GM18505 (cell line): ENCODE results near the gene COL6A1.

Experiments used
- ATAC-seq: cut with Tn5 transposase; IDR thresholded peaks from one replicate; pipeline ENCODE4 v1.9.1; 2021; ENCODE audit not compliant: unreplicated experiment
- POLR2A ChIP-seq: IDR thresholded peaks from 4 replicates; pipeline ENCODE4 v1.6.1; 2011; ENCODE audit warnings: borderline replicate concordance; ENCODE audit not compliant: insufficient read depth, insufficient read length; ENCODE audit errors: extremely low read depth

The COL6A1 gene

DNA sequence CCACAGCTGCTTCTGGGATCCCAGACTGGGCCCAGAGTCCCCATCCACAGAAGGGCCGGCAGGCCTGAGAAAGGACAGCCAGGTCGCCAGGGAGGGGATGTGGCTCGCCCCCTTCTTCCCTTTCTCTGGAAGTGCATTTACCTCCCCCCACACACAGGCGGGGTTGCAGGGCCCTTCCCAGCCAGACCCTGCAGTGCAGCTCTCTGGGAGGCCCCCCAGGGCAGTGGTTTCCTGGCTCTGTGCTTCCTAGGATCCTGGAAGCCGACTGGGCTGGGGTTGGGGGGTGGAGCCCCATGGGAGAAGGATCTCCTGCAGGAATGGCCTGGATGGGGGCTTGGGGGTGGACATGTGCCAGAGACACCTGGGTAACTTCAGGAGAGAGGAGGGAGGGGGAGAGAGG lies 4.2 kb upstream of the COL6A1 start:
- ATAC-seq, result no peak
- no peak for TF ChIP-seq POLR2A

DNA sequence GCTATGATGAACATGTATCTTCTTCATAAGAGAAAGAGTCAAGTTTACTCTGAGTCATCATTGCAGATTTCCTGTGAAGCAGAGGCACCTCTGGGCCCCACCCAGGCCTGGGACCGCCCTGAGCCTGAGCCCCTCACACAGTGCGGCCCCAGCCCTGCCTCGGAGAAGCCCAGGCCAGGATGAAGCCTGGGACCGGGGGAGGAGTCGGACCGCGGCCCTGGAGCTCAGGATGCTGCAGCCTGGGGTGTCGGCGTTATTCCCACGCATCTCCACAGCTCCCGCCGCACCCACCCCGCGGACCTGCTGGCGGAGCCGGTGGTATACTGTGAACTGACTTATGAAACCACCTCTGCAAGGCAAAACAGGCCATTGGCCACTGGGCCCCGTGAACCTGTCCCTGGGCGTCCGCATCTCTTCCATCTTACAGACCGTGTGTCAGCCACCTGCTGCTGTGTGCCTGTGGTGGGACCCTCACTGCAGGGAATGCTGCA lies 2.4 kb upstream of the COL6A1 start:
- TF ChIP-seq POLR2A, result no peak
- ATAC-seq, result no peak

GRCh38 chr21:45979651-45980050 lies 1.9 kb upstream of the COL6A1 start:
- ATAC-seq, result no peak

GRCh38 chr21:45980271-45980670 lies 1.3 kb upstream of the COL6A1 start:
- no peak for ATAC-seq
- TF ChIP-seq POLR2A, result no peak

More at GRCh38 chr21:45979651-45980050, 1.9 kb upstream of the COL6A1 start:
- TF ChIP-seq POLR2A, result no peak

- TF ChIP-seq POLR2A, result no peak
- ATAC-seq, result no peak
These were observed 873 bp upstream of the COL6A1 start for GRCh38 chr21:45980697-45981096.

DNA sequence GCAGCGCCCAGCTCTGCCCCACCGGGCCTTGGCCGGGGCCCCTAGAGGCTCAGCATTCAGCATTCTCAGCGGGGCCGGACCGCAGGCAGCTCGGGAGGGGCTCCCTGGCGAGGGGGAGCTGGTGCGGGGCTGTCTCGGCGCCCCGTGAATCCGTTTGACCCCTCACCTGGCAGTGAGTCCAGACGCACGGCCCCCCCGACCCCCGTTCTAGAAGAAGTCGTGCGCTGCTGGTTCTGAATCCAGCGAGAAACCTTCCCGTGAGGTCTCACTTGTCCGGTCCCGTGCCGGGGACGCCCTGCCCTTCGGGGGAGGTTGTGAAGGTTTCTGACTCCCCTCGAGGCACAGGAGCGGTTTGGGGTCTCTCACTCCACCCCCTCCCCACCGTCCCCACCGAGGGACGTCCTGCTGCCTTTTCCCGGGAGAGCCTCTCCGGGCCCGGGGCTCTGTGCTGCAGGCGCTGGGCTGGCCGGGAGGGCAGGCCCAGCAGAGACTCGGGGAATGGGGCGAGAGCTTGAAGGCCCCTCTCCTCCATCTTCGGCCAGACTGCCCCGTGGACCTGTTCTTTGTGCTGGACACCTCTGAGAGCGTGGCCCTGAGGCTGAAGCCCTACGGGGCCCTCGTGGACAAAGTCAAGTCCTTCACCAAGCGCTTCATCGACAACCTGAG lies 655 bp downstream of the COL6A1 start:
- TF ChIP-seq POLR2A, result no peak
- no peak for ATAC-seq

GRCh38 chr21:45982758-45983648 lies 1.4 kb downstream of the COL6A1 start:
- ATAC-seq, result no peak
- no peak for TF ChIP-seq POLR2A

GRCh38 chr21:45983649-45983965 lies 2.0 kb downstream of the COL6A1 start:
- ATAC-seq, result no peak
- no peak for TF ChIP-seq POLR2A

- ATAC-seq, result no peak
- TF ChIP-seq POLR2A, result no peak
These were observed 2.5 kb downstream of the COL6A1 start for GRCh38 chr21:45983981-45984551.

GRCh38 chr21:45984584-45985095 lies 3.1 kb downstream of the COL6A1 start:
- ATAC-seq, result no peak
- no peak for TF ChIP-seq POLR2A

DNA sequence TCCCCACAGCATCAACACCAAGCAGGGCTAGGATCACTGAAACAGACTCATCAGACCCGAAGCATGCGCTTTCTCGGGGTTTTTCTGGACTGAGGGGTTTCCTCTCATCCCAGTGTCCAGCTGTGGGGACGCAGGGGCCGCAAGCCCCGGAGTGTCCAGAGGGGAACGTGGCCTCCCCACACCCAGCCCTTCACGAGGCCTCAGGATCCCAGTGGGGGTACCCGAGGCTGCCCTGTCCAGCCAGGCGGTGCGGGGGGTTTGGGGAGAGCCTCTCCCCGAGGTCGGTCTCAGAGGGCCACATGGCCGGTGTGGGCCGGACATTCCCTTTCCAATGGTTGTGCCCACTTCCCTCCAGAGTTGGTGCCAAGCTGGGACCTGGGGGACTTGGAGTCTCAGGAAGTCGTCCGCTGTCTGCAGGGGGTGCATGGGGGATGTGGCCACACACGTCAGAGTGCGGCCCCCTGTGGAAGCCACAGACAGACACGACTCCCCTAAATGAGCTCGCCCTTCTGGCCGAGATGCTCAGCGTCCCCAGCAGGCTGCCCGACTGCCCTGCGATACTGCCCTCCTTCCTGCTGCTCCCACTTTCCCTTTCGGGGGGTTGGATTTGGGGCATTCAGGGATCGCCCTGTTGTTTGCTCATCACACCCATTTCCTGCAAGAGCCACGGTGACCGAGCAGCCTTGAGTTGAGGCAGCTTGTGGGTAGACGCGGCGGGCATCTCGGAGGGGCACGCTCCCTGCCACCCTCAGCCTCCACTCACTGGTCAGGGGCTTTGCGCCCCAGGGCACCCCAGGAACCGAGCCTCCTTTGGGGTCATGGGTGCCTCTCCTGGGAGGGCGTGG lies 4.1 kb downstream of the COL6A1 start:
- no peak for TF ChIP-seq POLR2A
- no peak for ATAC-seq

DNA sequence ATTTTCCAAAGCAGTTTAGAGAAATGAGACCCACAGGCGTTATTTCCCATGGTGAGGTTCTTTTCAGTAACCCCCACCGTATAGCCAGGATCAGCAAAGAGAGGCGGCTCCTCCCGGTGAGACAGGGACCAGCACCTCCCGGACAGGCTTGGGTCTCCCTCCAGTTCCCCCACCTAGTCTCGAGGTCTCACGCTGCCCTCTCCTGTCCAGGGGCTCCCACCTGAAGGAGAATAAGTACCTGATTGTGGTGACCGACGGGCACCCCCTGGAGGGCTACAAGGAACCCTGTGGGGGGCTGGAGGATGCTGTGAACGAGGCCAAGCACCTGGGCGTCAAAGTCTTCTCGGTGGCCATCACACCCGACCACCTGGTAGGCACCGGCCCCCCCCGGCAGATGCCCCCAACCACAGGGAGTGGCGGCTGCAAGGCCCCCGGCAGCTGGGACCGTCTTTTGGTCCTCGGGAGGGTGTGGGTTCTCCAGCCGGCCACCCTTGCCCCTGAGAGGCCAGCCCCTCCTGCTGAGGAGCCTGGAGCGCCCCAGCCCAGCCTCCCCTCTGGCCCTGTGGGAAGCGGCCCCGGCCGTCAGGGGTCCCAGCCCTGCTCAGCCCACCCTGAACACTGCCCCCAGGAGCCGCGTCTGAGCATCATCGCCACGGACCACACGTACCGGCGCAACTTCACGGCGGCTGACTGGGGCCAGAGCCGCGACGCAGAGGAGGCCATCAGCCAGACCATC lies 4.9 kb downstream of the COL6A1 start:
- no peak for ATAC-seq
- no peak for TF ChIP-seq POLR2A
